Measurements from ENCODE around the gene DCXR.

The DCXR gene

GRCh38 chr17:82079001-82079677 lies 41.6 kb upstream of the DCXR start:
- DNase-seq (ENCODE audit: low read depth) = no peak
- no peak overlapping the region for H3K4me3 ChIP-seq (ENCODE audit: control insufficient read depth, low read depth, low read length)
- TF ChIP-seq, protein P1, sequence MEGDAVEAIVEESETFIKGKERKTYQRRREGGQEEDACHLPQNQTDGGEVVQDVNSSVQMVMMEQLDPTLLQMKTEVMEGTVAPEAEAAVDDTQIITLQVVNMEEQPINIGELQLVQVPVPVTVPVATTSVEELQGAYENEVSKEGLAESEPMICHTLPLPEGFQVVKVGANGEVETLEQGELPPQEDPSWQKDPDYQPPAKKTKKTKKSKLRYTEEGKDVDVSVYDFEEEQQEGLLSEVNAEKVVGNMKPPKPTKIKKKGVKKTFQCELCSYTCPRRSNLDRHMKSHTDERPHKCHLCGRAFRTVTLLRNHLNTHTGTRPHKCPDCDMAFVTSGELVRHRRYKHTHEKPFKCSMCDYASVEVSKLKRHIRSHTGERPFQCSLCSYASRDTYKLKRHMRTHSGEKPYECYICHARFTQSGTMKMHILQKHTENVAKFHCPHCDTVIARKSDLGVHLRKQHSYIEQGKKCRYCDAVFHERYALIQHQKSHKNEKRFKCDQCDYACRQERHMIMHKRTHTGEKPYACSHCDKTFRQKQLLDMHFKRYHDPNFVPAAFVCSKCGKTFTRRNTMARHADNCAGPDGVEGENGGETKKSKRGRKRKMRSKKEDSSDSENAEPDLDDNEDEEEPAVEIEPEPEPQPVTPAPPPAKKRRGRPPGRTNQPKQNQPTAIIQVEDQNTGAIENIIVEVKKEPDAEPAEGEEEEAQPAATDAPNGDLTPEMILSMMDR (conservative IDR thresholded peaks at IDR 0.05; ENCODE audit: control insufficient read depth, insufficient read depth, low read depth, low read length) = no peak

- no peak for DNase-seq (ENCODE audit: low read depth)
- TF ChIP-seq, protein P1 (conservative IDR thresholded peaks at IDR 0.05; ENCODE audit: control insufficient read depth, insufficient read depth, low read depth, low read length) = no peak
- no peak overlapping the region for H3K4me3 ChIP-seq (ENCODE audit: control insufficient read depth, low read depth, low read length)
These were observed 40.9 kb upstream of the DCXR start for GRCh38 chr17:82078433-82078832.

DNA sequence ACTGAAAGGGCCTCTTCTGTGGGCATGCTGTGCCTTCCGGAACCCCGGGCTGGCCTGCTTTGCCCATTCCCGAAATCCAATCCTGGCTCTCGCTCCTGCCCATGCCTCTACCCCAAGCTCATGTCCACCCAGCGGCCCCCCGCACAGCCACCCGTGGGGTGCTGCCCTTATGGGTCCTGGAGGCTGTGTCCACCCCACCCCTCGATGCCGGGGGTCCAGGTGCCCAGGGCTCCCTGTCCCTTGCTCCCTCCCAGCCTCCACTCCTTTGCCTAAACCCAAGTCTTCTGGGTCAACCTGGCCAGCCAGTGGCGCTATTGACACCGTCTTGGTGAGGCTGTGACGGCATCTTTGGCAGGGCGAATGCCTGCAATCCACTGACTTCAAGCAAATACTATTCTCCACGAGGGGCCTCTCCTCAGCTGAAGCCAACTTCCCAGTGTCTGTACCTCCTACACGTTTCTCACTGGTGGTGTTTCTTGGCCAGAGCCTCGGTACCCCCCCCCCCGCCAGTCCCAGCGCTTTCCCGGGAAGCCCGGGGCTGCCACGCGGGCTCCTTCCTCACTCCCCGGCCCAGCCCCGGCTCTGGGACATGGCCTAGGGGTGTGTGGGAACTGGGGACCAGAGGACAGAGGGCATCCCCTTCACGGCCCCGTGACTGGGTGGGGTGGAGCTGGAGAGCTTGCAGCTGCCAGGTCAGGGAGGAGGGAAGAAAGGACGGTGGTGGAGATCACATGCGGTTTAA lies 40.3 kb upstream of the DCXR start:
- no peak overlapping the region for H3K4me3 ChIP-seq (ENCODE audit: control insufficient read depth, low read depth, low read length)

GRCh38 chr17:82076785-82077591 lies 39.5 kb upstream of the DCXR start:
- no peak overlapping the region for H3K4me3 ChIP-seq (ENCODE audit: control insufficient read depth, low read depth, low read length)
- DNase-seq (ENCODE audit: low read depth) = no peak
- TF ChIP-seq, protein P1 (conservative IDR thresholded peaks at IDR 0.05; ENCODE audit: control insufficient read depth, insufficient read depth, low read depth, low read length) = no peak

More for the DNA sequence above, 40.3 kb upstream of the DCXR start:
- DNase-seq (ENCODE audit: low read depth) = peak; percentile 40
- TF ChIP-seq, protein P1 (conservative IDR thresholded peaks at IDR 0.05; ENCODE audit: control insufficient read depth, insufficient read depth, low read depth, low read length) = no peak

DNA sequence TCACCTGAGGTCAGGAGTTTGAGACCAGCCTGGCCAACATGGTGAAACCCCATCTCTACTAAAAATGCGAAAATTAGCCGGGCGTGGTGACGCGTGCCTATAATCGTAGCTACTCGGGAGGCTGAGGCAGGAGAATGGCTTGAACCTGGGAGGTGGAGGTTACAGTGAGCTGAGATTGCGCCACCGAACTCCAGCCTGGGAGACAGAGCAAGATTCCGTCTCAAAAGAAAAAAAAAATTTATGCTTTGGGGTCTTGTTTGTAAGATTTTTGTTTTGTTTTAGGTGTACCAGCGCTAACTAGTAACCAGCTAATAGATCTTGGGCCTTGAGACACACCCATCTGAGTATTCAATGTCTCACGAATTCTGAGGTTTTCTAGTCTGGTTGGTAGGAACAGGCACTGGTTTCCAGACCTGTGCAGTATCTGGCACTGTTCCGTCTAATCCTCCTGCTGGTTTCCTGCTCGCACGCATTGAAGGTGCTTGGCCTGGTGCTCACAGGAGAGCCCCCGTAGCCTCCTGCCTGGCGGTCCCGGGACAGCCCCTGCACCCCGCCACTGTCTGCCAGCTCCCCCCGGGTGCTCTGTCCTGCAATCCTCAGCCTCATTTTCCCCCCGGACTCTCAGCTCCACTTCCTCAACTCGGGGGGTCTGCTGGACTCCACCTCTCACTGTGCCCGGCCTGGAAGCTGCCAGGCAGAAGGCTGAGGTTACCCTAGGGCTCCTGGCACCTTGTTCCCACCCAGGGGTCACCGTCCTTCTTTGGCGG lies 38.7 kb upstream of the DCXR start:
- peak; percentile 35 for DNase-seq (ENCODE audit: low read depth)
- TF ChIP-seq, protein P1 (conservative IDR thresholded peaks at IDR 0.05; ENCODE audit: control insufficient read depth, insufficient read depth, low read depth, low read length) = no peak
- no peak overlapping the region for H3K4me3 ChIP-seq (ENCODE audit: control insufficient read depth, low read depth, low read length)

DNA sequence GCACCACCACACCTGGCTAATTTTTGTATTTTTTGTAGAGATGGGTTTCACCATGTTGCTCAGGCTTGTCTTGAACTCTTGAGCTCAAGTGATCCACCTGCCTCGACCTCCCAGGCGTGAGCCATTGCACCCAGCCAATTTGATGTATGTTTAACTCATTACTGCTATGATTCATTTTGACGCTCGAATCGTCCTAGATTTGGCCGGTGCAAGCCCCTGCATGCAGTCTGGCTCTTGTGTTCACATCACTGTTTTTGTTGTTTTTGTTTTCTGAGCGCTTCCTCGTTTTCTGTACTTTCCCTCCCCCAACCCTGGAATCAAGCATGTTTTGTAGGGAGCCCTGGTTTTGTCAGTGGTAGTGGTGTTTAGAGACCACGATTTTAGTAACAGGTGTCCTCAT lies 35.9 kb upstream of the DCXR start:
- DNase-seq (ENCODE audit: low read depth) = no peak
- TF ChIP-seq, protein P1 (conservative IDR thresholded peaks at IDR 0.05; ENCODE audit: control insufficient read depth, insufficient read depth, low read depth, low read length) = no peak
- no peak overlapping the region for H3K4me3 ChIP-seq (ENCODE audit: control insufficient read depth, low read depth, low read length)
